Measurements from ENCODE around the gene SLC39A3. TPM values are rescaled to one million over a fixed set of nuclear protein-coding genes. Genes with fewer than 3 reads are reported as not detected.

Gene SLC39A3
- total RNA-seq, 1 experiment from 2014 or later: 32.4 TPM

- H2AK5ac ChIP-seq (ENCODE audit: insufficient read length, low read length): no peak within 1 kb of the TSS
- H4K91ac ChIP-seq (ENCODE audit: insufficient read length, low read depth, low read length): no peak within 1 kb of the TSS
- no peak within 1 kb of the TSS for H3K4ac ChIP-seq (ENCODE audit: low read depth, low read length)
- peaks cover 6% of the 10 kb centered on the region; the same call in 1 of the 2 replicates for H3K27me3 ChIP-seq (ENCODE audit: insufficient read depth, low read length)
- H2BK20ac ChIP-seq (ENCODE audit: low read depth, low read length, poor library complexity, severe bottlenecking): no peak within 1 kb of the TSS
- peak within 1 kb of the TSS in 1 of 3 experiments; percentile 52; a peak in 1 of 7 replicates for H3K27ac Mint-ChIP-seq
- H2BK5ac ChIP-seq (ENCODE audit: insufficient read length, low read length): no peak within 1 kb of the TSS
- H3K23ac ChIP-seq (ENCODE audit: insufficient read length, low read depth, low read length): no peak within 1 kb of the TSS
- H3K9me3 ChIP-seq (ENCODE audit: control insufficient read depth, low read depth, low read length): no peaks in the 10 kb centered on the region
- no peak within 1 kb of the TSS for H2BK12ac ChIP-seq (ENCODE audit: insufficient read length, low read depth, low read length)
- no peak within 1 kb of the TSS for H3K27ac ChIP-seq (ENCODE audit: insufficient read length, low read depth, low read length)
- DNase-seq: peak; percentile 94
- TF ChIP-seq CTCF (conservative IDR thresholded peaks at IDR 0.05): no peak
- H3K36me3 Mint-ChIP-seq (ENCODE audit: insufficient read depth in 1 of 3, low read depth in 3 of 3): no peaks in the 10 kb centered on the region; a peak in 1 of 7 replicates
- peaks cover 7% of the 10 kb centered on the region for H3K23me2 ChIP-seq (ENCODE audit: insufficient read length, low read depth, low read length, poor library complexity, severe bottlenecking)
- H3K4me1 Mint-ChIP-seq: peaks cover 12 to 17% of the 10 kb centered on the region in 2 experiments
- no peak within 1 kb of the TSS for H2BK15ac ChIP-seq (ENCODE audit: low read depth, low read length)
- H3K4me2 ChIP-seq (ENCODE audit: insufficient read depth, insufficient read length, low read length): peak within 1 kb of the TSS; percentile 98
- no peak within 1 kb of the TSS for H3K56ac ChIP-seq (ENCODE audit: insufficient read length, low read depth, low read length)
- no peaks in the 10 kb centered on the region for H4K20me1 ChIP-seq (ENCODE audit: control insufficient read depth, insufficient read depth, insufficient read length)
- no peak within 1 kb of the TSS for H4K5ac ChIP-seq (ENCODE audit: insufficient read length, low read depth, low read length)
- peak within 1 kb of the TSS; percentile 67 for H3K18ac ChIP-seq (ENCODE audit: insufficient read length, low read depth, low read length)
- no peaks in the 10 kb centered on the region for H3K79me2 ChIP-seq (ENCODE audit: insufficient read depth, low read length)
- no peaks in the 10 kb centered on the region for H3K4me1 ChIP-seq (ENCODE audit: insufficient read depth, low read length)
- no peaks in the 10 kb centered on the region for H3K79me1 ChIP-seq (ENCODE audit: insufficient read depth, low read depth, low read length, poor library complexity, severe bottlenecking)
- no peak within 1 kb of the TSS for H2BK120ac ChIP-seq (ENCODE audit: low read depth, low read length, poor library complexity, severe bottlenecking)
- peak within 1 kb of the TSS; percentile 78 to 95 for H3K4me3 Mint-ChIP-seq
- no peak within 1 kb of the TSS for H4K8ac ChIP-seq (replicated peaks; ENCODE audit: insufficient read length, low read depth, low read length)
- no peaks in the 10 kb centered on the region for H3K9me3 Mint-ChIP-seq
- peaks cover 28% of the 10 kb centered on the region for H3K27me3 Mint-ChIP-seq (ENCODE audit: low read depth)
- H3T11ph ChIP-seq (ENCODE audit: low read length): no peak within 1 kb of the TSS
- no peak within 1 kb of the TSS for H2AFZ ChIP-seq (ENCODE audit: low read length)
- no CpG with 5 or more reads among the region's 77 CpGs for WGBS (ENCODE audit: extremely low coverage, insufficient read length, low lambda C conversion rate)
- H3K9ac ChIP-seq (ENCODE audit: extremely low read depth, insufficient read length, low read length): peak within 1 kb of the TSS; percentile 33
- H3K14ac ChIP-seq (ENCODE audit: insufficient read depth, low read length): peak within 1 kb of the TSS; percentile 82; the same call in 1 of the 2 replicates
Observed at GRCh38 chr19:2702170-2703076, 37.4 kb downstream of the SLC39A3 start, which contains the start of gene GNG7. Gene GNG7 (minus strand): TSS chr19:2702694. CDS start chr19:2520688, 182,006 bp downstream.
